PC-3 (cell line): ENCODE data around the gene SLC13A1. TPM values are rescaled to one million over a fixed set of nuclear protein-coding genes. Genes with fewer than 3 reads are reported as not detected.

Experiments
- ATAC-seq: fragments of 200-7000 bp; cut with Tn5 transposase; 2 replicates; pipeline ENCODE4 v1.9.1; 2020; ENCODE audit warnings: mild to moderate bottlenecking, moderate library complexity
- BruUV-seq: library from RNA; stranded (reverse); fragments of 400-500 nt; replicated peaks from 2 replicates; lab custom pipeline; 2021; lab: Mats Ljungman, UMichigan
- CTCF ChIA-PET: fragments of 300-600 bp; sonication (Branson Sonifier 250); formaldehyde crosslinking; loops from one replicate; lab custom pipeline; 2022; ENCODE audit warnings: antibody characterized with exemption; lab: Charles Lee
- POLR2A ChIA-PET: fragments of 300-600 bp; sonication (Branson Sonifier 250); formaldehyde crosslinking; loops from one replicate; lab custom pipeline; 2022; ENCODE audit warnings: antibody characterized with exemption; ENCODE audit not compliant: unreplicated experiment; lab: Charles Lee
- DNase-seq: peaks from one replicate; pipeline ENCODE4 v3.0.0-alpha.2; 2015
- H2AFZ ChIP-seq: fragments of 300-600 bp; sonication (generic); 2 replicates; pipeline ENCODE4 v1.6.0; 2016; ENCODE audit warnings: antibody characterized with exemption, low read length
- H3F3A ChIP-seq: fragments of 300-600 bp; sonication (generic); one replicate; pipeline ENCODE4 v1.6.0; 2017; ENCODE audit warnings: antibody characterized with exemption, low read length, control low read depth, mild to moderate bottlenecking; ENCODE audit not compliant: unreplicated experiment
- H3K27ac ChIP-seq: fragments of 300-600 bp; sonication (generic); 2 replicates; pipeline ENCODE4 v1.5.1; 2016; ENCODE audit warnings: mild to moderate bottlenecking, low read length
- H3K27me3 ChIP-seq: fragments of 300-600 bp; sonication (generic); 2 replicates; pipeline ENCODE4 v1.6.1; 2016; ENCODE audit warnings: low read length, mixed read lengths
- H3K36me3 ChIP-seq: fragments of 300-600 bp; sonication (generic); 2 replicates; pipeline ENCODE4 v1.6.1; 2016; ENCODE audit warnings: low read depth, mixed run types, low read length, mixed read lengths
- H3K4me1 ChIP-seq: fragments of 300-600 bp; sonication (generic); 2 replicates; pipeline ENCODE4 v1.5.1; 2016; ENCODE audit warnings: low read length; ENCODE audit not compliant: insufficient read depth
- H3K4me2 ChIP-seq: fragments of 300-600 bp; sonication (generic); 2 replicates; pipeline ENCODE4 v1.6.0; 2016; ENCODE audit warnings: low read length
- H3K4me3 ChIP-seq: fragments of 300-600 bp; sonication (generic); 2 replicates; pipeline ENCODE4 v1.5.1; 2016; ENCODE audit warnings: mild to moderate bottlenecking, low read length, mixed read lengths
- H3K79me2 ChIP-seq: fragments of 300-600 bp; sonication (generic); 2 replicates; pipeline ENCODE4 v1.6.1; 2017; ENCODE audit warnings: low read length, mixed read lengths
- H3K9ac ChIP-seq: fragments of 300-600 bp; sonication (generic); 2 replicates; pipeline ENCODE4 v1.6.0; 2016; ENCODE audit warnings: mild to moderate bottlenecking, low read length
- H3K9me2 ChIP-seq: fragments of 300-600 bp; sonication (generic); replicated peaks from 2 replicates; pipeline ENCODE4 v1.6.1; 2016; ENCODE audit warnings: mixed run types, low read length, mixed read lengths
- H3K9me3 ChIP-seq: fragments of 300-600 bp; sonication (generic); 2 replicates; pipeline ENCODE4 v1.6.1; 2016; ENCODE audit warnings: low read length, mixed read lengths
- H4K20me1 ChIP-seq: fragments of 300-600 bp; sonication (generic); 2 replicates; pipeline ENCODE4 v1.6.1; 2016; ENCODE audit warnings: low read length, mixed read lengths
- EZH2 ChIP-seq: fragments of 300-600 bp; sonication (generic); IDR thresholded peaks from one replicate; pipeline ENCODE4 v1.6.1; 2017; ENCODE audit warnings: antibody characterized with exemption, mild to moderate bottlenecking, low read length; ENCODE audit not compliant: unreplicated experiment
- EZH2phosphoT487 ChIP-seq: fragments of 300-600 bp; sonication (generic); IDR thresholded peaks from 2 replicates; pipeline ENCODE4 v1.6.1; 2018; ENCODE audit warnings: mild to moderate bottlenecking, antibody characterized with exemption, low read length, borderline replicate concordance
- intact Hi-C: fragments of 100-400 bp; cut with micrococcal nuclease; formaldehyde crosslinking; loops from 2 replicates; pipeline ENCODE4 v1.9.0; 2023
- total RNA-seq: library from RNA; depleted of rRNA; stranded (reverse); fragments of >200 nt; gene quantifications from 2 replicates; pipeline ENCODE4 v1.2.3, GENCODE V29; 2014
- TF ChIP-seq, protein P1 (sequence below): fragments of 300-600 bp; sonication (generic); conservative IDR thresholded peaks from 2 replicates; pipeline ENCODE4 v1.5.1; 2017; ENCODE audit warnings: antibody characterized with exemption, low read depth, mild to moderate bottlenecking, low read length

SLC13A1 gene
- total RNA-seq, 1 experiment from 2014 or later = not detected

- Histone ChIP-seq H3K27ac (no peak overlapping the region), H4K20me1 (no peaks in the 10 kb centered on the region), H3K4me2 (no peak overlapping the region), H3K4me1 (peaks cover 17% of the 10 kb centered on the region), H3K9me3 (no peaks in the 10 kb centered on the region), H3K9ac (no peak overlapping the region), H3K27me3 (no peaks in the 10 kb centered on the region), H3K36me3 (no peaks in the 10 kb centered on the region), H3K79me2 (no peaks in the 10 kb centered on the region), H3F3A (no peaks in the 10 kb centered on the region), H2AFZ (no peak overlapping the region), H3K4me3 (no peak overlapping the region), H3K9me2 (no peaks in the 10 kb centered on the region)
- CTCF ChIA-PET = no interaction called here
- intact Hi-C loops = no loop called here
- ATAC-seq (no peak), DNase-seq (no peak)
- POLR2A ChIA-PET = no interaction called here
- no TSS peak for BruUV-seq
- TF ChIP-seq EZH2phosphoT487 (no peak), EZH2 (no peak)
- TF ChIP-seq, protein P1, sequence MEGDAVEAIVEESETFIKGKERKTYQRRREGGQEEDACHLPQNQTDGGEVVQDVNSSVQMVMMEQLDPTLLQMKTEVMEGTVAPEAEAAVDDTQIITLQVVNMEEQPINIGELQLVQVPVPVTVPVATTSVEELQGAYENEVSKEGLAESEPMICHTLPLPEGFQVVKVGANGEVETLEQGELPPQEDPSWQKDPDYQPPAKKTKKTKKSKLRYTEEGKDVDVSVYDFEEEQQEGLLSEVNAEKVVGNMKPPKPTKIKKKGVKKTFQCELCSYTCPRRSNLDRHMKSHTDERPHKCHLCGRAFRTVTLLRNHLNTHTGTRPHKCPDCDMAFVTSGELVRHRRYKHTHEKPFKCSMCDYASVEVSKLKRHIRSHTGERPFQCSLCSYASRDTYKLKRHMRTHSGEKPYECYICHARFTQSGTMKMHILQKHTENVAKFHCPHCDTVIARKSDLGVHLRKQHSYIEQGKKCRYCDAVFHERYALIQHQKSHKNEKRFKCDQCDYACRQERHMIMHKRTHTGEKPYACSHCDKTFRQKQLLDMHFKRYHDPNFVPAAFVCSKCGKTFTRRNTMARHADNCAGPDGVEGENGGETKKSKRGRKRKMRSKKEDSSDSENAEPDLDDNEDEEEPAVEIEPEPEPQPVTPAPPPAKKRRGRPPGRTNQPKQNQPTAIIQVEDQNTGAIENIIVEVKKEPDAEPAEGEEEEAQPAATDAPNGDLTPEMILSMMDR = no peak
Observed at GRCh38 chr7:123193235-123193634, 6.5 kb downstream of the SLC13A1 start.

DNA sequence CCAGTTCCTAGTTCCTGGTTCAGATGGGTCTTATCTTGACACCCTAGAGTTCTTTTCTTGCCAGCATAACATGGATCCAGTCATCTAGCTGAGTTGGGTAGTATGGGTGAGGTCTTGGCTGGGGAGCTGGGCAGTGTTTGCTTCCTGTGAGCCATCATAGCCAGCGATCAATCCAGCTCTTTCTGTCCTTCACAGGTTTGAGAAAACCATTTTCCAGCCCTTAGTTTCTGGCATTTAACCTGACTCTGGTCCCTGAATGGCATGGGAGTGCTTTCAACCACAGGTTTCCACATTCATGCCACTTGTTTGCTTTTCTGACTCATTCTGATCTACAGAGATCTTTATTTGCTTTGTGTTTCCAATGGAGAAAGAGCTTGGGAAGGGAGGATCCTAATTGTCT, 8.6 kb downstream of the SLC13A1 start:
- TF ChIP-seq EZH2 (no peak), EZH2phosphoT487 (no peak)
- TF ChIP-seq, protein P1 = no peak
- ATAC-seq = peak; percentile 87
- Histone ChIP-seq H3K79me2 (no peaks in the 10 kb centered on the region), H3K9ac (peak overlapping the region; percentile 20), H3K9me2 (no peaks in the 10 kb centered on the region), H3K4me1 (peaks cover 17% of the 10 kb centered on the region), H3K4me3 (no peak overlapping the region), H2AFZ (no peak overlapping the region), H4K20me1 (no peaks in the 10 kb centered on the region), H3F3A (no peaks in the 10 kb centered on the region), H3K9me3 (no peaks in the 10 kb centered on the region), H3K27ac (peak overlapping the region; percentile 80), H3K4me2 (no peak overlapping the region), H3K27me3 (no peaks in the 10 kb centered on the region), H3K36me3 (no peaks in the 10 kb centered on the region)
- POLR2A ChIA-PET = no interaction called here
- CTCF ChIA-PET = no interaction called here
- intact Hi-C loops = no loop called here
- DNase-seq = peak; percentile 86
- BruUV-seq = no TSS peak

- POLR2A ChIA-PET = no interaction called here
Observed at GRCh38 chr7:123190109-123190831, 9.5 kb downstream of the SLC13A1 start.

More at GRCh38 chr7:123190109-123190831, 9.5 kb downstream of the SLC13A1 start:
- TF ChIP-seq EZH2phosphoT487 (no peak), EZH2 (no peak)
- TF ChIP-seq, protein P1 = no peak
- Histone ChIP-seq H2AFZ (no peak overlapping the region), H3K4me1 (peaks cover 17% of the 10 kb centered on the region), H3K9me3 (no peaks in the 10 kb centered on the region), H3K4me3 (no peak overlapping the region), H3K9ac (peak overlapping the region; percentile 20), H4K20me1 (no peaks in the 10 kb centered on the region), H3F3A (no peaks in the 10 kb centered on the region), H3K4me2 (no peak overlapping the region), H3K36me3 (no peaks in the 10 kb centered on the region), H3K9me2 (no peaks in the 10 kb centered on the region), H3K27me3 (no peaks in the 10 kb centered on the region), H3K79me2 (no peaks in the 10 kb centered on the region), H3K27ac (peak overlapping the region; percentile 80)
- peak; percentile 2 for DNase-seq
- BruUV-seq = no TSS peak
- intact Hi-C loops = loop anchor here (1.0 kb wide), 1 partner anchor 12 kb away; no protein-coding TSS in a partner anchor
- no peak for ATAC-seq
- CTCF ChIA-PET = no interaction called here
